HG02571 (cell line): ENCODE results near the gene COQ7.

ENCODE experiments used
- ATAC-seq: cut with Tn5 transposase; IDR thresholded peaks from one replicate; pipeline ENCODE4 v1.9.1; 2021; ENCODE audit warnings: mild to moderate bottlenecking, moderate library complexity; ENCODE audit not compliant: unreplicated experiment

Gene COQ7

DNA sequence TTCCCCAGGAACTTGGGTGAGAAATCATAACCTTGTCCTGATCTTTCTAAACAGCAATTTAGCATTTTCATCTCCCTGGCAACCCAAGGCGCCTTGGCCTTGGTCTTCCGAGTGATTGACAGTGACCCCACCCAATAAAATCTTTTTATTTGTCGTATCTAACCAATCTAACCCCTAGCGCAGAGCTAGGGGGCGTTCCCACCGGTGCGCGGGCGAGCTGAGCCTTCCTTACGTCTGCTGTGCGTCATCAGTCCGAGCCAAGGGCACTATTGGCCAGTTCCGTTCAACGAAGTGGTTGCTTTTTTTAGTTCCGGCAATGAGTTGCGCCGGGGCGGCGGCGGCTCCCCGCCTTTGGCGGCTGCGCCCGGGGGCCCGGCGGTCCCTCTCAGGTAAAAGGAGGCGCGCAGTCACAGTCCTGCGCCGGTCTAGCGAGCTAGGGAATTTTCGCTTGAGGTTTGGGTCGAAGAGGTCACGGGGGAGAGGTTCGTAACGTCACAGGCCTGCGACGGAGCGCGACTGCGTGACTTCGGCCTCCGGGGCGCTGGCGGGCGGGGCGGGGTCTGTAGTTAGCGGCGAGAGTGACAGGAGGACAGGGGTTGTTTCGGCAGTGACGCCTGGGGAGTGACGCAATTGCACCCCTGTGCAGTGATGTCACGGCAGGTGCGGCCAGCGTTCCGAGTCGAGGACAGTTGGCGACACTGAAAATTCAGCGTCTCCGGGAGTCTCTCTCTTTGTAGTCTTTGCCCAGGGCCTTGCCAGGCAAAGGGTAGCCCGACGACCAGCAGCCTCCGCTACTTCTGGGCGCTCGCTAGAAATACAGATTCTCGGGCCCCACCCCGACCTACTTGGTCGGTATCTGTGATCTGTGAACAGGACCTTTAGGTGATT is at the start of gene COQ7:
Gene COQ7, plus strand, starts transcription at position 266 of the 888 bp plus-strand sequence. Its CDS starts 51 bp downstream, at position 317.
- ATAC-seq = peak; percentile 90

GRCh38 chr16:19020689-19021088 is 46.7 kb upstream of the COQ7 start:
- no peak for ATAC-seq

DNA sequence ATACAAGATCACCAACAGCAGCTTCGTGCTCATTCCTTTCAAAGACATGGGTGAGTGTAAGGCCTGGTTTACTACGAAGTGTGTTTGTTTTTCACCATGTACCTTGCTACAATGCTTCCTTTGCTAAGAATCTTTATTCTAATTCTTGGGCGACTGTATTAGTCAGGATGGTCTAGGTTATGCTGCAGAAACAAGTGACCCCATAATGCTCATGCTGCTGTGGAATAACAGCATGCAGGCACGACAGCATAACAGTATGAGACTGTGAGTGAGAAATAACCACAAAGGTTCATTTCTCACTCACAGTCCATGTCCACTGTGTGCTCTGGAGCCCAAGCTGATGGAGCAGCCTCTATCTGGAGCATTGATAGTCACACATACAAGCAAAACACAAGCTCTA is 45.7 kb upstream of the COQ7 start:
- no peak for ATAC-seq

GRCh38 chr16:19027416-19027815 is 40.0 kb upstream of the COQ7 start:
- no peak for ATAC-seq

DNA sequence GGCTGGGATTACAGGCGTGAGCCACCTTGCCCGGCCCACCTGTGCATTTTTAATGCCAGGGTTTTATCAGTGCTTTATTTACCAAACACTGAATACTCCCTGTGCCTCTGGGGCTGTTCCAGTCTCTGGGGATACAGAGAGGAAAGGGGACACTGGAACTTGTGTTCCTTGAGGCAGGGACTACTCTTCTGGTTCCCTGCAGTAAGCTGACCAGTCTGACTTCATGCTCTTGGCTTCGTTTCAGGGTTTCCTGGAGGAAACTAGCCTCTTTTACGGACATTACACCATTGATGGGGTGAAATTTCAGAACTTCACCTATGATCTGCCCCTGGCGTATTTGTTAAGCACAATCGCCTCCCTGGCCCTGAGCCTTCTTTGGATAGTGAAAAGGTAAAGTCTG is 37.4 kb upstream of the COQ7 start:
- ATAC-seq = no peak

DNA sequence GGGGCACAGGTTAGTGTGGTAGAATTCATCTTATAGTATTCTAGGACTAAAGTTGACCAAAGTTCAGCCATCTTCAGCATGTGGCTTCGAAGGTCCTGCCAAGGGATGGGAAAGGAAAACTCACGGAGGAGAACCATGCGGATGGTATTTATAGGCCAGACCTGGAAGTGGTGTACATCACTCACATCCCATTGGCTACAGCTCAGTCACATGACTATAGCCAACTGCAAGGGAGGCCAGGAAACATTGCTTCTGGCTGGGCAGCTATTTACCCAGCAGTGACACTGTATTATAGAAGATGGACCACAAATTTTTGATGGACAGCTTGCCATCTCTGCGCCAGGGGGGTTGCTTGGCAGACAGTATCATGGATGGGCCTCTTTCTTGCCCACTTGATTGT is 35.7 kb upstream of the COQ7 start:
- ATAC-seq = no peak

- ATAC-seq = no peak
Measured at GRCh38 chr16:19033761-19034160, 33.7 kb upstream of the COQ7 start.

GRCh38 chr16:19040400-19040799 is 27.0 kb upstream of the COQ7 start:
- ATAC-seq = no peak

- no peak for ATAC-seq
Measured at GRCh38 chr16:19044769-19045168, 22.6 kb upstream of the COQ7 start.

DNA sequence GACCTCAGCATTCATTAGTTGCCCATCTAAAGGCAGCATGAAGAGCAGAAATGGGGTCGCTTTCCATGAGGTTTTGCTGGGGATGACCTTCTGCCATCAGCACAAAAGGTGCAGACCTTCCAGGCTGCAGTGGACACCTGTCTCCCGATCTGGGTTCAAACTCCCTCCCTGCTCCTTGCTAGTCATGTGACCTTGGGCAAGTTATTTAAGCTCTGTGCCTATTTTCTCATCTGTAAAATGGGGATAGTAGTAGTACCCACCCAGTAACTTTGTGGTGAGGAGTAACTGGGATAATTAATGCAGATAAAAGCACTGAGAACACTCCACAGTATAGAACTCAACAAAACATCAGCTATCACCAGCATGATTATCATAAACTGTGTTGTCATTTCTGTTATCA is 21.4 kb upstream of the COQ7 start:
- no peak for ATAC-seq

- no peak for ATAC-seq
Measured at GRCh38 chr16:19062706-19063105, 4.7 kb upstream of the COQ7 start.

DNA sequence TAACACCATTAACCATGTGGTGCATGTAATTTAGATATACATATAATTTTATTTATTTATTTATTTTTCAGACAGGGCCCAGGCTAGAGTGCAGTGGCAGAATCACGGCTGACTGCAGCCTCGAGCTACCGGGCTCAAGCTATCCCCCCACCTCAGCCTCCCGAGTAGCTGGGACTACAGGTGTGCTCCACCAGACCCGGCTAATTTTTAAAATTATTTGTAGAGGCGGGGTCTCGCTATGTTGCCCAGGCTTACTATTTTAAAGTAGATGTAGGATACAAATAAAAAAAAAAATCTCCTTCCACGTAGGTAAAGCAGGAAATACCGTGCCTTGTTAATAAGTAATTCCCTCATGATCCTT is 446 bp upstream of the COQ7 start:
- no peak for ATAC-seq

DNA sequence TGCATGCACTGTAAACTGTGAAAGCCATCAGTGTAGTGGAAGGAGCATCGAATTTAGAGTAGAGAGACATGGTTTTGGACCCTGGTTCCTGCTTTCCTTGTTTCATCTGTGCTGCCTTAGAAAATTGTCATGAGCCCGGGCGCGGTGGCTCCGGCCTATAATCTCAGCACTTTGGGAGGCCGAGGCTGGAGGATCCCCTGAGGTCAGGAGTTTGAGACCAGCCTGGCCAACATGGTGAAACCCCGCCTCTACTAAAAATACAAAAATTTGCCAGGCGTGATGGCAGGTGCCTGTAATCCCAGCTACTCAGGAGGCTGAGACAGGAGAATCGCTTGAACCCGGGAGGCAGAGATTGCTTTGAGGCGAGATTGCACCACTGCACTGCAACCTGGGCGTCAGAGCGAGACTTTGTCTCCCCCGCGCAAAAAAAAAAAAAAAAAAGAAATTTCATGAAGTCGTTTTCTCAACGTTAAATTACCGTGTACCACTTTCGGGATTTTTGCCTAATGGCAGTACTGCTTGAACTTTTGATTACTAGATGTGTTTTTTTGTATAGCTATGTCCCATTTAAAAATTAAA is 912 bp downstream of the COQ7 start:
- no peak for ATAC-seq

DNA sequence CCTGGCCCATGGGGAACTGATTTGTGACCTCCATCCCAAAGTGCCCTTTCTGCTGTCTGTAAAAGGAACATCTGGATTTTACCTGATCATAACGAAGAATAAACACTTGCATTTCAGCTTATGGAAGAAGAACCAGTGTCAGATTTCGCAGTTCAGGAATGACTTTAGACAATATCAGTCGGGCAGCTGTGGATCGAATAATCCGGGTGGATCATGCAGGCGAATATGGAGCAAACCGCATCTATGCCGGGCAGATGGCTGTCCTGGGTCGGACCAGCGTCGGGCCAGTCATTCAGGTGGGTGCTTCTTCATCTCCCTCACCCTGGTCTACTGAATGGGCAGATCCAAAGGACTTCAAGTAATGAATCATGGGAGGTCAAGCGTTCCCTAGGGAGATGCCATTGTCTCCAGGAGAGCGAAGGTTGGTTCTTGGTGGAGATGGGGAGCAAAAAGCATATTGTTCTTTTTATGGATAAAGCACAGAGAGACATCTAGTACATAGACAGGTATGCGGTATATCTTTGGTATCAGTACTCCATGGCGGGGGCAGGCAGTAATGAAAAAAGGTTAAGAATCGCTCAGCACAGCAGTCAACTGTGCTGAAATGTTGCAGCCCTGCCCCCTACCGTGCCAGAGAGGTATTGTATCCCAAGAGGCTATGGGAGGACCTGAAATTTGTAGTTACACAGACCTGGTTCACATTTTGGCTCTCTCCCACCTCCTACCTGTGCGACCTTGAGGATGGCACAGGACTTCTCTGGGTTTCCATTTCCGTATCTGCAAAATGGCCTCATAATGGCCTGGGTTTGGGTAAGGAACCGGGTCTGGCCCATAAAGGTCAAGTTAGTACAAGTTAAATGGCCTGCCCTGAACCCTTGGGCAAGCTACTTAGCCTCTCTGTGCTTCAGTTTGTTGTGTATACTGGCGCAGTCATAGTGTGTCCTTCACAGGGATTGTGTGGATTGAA is 4.7 kb downstream of the COQ7 start:
- no peak for ATAC-seq

DNA sequence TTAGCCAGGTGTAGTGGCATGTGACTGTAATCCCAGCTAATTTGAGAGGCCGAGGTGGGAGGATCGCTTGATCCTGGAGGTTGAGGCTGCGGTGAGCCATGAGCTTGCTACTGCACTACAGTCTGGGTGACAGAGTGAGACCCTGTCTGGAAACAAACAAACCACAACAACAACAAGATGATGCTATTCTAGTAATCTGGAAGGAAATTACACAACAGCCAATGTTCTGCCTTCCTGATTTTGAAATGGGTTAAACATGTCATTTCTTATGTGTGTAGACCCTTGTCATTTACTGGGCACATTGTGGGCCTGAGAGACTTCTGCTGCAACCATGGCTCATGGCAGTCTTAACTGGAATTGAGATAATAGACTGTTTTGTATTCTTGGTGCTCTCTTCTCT is 5.9 kb downstream of the COQ7 start:
- no peak for ATAC-seq

DNA sequence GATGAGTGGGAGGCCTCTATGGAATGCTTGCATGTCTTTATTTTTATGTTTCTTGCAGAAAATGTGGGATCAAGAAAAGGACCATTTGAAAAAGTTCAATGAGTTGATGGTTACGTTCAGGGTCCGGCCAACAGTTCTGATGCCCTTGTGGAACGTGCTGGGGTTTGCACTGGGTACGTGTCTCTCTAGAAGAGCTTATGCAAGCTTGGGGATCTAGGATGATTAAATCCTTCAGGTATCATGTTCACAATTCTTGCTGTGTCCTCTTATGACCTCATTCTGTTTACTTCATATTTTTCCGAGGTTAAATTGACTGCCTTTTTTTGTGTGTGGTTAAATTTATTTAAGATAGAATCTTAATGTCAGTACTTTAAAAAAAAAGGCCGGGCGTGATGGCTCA is 6.4 kb downstream of the COQ7 start:
- ATAC-seq = no peak

DNA sequence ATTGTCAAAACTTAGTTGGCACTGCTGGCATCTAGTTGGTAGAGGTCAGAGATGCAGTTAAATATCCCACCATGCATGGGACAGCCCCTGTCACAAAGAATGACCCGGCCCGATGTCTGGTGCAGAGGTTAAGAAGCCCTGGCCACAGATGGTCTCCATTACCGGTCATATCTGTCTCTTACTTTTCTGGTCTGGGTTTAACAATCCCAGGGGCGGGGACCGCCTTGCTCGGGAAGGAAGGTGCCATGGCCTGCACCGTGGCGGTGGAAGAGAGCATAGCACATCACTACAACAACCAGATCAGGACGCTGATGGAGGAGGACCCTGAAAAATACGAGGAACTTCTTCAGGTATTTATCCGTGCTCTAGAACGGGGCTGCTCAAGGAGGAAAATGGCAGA is 8.1 kb downstream of the COQ7 start:
- ATAC-seq = no peak

DNA sequence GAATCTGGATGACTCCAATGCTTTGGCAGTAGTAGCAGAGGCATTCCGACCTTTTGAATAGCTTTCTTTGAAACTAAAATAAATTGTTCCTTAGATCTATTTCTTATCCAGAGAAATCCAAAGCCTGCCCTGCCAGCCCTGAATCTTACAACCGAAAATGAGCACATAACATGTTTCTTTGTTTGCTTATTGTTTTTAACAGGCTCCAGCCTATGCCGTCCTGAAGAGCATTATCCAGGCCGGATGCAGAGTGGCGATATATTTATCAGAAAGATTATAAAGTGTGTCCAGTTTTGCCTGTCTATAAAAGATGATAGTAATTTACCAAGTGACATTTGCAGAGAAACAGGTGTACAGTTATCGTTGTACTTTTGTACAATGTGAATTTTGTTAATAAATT is 10.5 kb downstream of the COQ7 start:
- no peak for ATAC-seq

- no peak for ATAC-seq
Measured at GRCh38 chr16:19083670-19084069, 16.3 kb downstream of the COQ7 start.

GRCh38 chr16:19084139-19084538 is 16.7 kb downstream of the COQ7 start:
- no peak for ATAC-seq

DNA sequence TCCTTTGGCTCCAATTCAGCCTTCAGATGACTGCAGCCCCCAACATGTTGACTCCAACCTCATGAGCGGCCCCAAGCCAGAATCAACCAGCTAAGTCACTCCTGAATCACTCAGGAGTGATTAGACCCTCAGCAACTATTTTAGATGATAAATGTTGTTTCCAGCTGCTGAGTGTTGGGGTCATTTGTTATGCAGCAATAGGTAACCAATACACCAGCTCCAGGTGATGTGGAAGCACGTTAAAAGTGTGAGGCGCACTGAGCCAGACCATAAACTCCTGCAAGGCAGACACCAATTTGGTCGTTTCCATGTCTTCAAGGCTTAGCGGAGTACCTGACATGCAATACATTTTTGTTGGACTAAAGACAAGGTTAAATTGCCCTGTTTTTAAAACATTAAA is 17.5 kb downstream of the COQ7 start:
- ATAC-seq = no peak
